ENCODE results near the gene EIF2AK3. TPM values are rescaled to one million over a fixed set of nuclear protein-coding genes. Genes with fewer than 3 reads are reported as not detected.
A peak's percentile ranks its signal among the peaks of the same experiment; 100 is the strongest.

The EIF2AK3 gene
- total and polyA plus RNA-seq, 2 experiments from 2014 or later: 6.4 to 14.1 TPM

DNA sequence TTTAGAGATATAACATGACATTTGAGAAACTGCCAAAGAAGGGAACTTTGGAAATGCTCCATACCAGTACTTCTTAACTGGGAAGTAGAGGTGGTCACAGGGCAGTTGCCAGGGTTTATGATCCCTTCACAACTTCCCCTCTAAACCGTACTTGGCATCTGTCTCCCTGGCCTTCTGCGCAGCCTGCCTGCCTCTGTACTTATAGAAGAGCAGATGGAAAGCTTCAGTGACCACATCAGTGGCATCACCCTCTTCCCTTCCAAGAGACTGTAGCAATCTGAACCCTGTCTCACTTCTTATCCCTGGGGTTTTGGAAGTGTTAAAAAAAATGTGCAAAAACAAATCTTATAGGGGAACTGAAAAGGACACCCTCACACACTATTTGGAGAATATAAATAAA, 64.1 kb downstream of the EIF2AK3 start:
- peak in 1 of 2 donors; percentile 82 for DNase-seq (ENCODE audit: low read depth in 1 of 2, low spot score in 1 of 2)
- TF ChIP-seq, protein P1, sequence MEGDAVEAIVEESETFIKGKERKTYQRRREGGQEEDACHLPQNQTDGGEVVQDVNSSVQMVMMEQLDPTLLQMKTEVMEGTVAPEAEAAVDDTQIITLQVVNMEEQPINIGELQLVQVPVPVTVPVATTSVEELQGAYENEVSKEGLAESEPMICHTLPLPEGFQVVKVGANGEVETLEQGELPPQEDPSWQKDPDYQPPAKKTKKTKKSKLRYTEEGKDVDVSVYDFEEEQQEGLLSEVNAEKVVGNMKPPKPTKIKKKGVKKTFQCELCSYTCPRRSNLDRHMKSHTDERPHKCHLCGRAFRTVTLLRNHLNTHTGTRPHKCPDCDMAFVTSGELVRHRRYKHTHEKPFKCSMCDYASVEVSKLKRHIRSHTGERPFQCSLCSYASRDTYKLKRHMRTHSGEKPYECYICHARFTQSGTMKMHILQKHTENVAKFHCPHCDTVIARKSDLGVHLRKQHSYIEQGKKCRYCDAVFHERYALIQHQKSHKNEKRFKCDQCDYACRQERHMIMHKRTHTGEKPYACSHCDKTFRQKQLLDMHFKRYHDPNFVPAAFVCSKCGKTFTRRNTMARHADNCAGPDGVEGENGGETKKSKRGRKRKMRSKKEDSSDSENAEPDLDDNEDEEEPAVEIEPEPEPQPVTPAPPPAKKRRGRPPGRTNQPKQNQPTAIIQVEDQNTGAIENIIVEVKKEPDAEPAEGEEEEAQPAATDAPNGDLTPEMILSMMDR (IDR thresholded peaks at IDR 0.05; ENCODE audit: low read depth, low read length): no peak
- Histone ChIP-seq H3K36me3 (peaks cover 9% of the 10 kb centered on the region), H3K4me1 (ENCODE audit: low read depth) (no peaks in the 10 kb centered on the region), H3K9me3 (ENCODE audit: low read depth) (no peaks in the 10 kb centered on the region), H3K27ac (no peak overlapping the region), H3K27me3 (no peaks in the 10 kb centered on the region), H3K4me3 (no peak overlapping the region)

DNA sequence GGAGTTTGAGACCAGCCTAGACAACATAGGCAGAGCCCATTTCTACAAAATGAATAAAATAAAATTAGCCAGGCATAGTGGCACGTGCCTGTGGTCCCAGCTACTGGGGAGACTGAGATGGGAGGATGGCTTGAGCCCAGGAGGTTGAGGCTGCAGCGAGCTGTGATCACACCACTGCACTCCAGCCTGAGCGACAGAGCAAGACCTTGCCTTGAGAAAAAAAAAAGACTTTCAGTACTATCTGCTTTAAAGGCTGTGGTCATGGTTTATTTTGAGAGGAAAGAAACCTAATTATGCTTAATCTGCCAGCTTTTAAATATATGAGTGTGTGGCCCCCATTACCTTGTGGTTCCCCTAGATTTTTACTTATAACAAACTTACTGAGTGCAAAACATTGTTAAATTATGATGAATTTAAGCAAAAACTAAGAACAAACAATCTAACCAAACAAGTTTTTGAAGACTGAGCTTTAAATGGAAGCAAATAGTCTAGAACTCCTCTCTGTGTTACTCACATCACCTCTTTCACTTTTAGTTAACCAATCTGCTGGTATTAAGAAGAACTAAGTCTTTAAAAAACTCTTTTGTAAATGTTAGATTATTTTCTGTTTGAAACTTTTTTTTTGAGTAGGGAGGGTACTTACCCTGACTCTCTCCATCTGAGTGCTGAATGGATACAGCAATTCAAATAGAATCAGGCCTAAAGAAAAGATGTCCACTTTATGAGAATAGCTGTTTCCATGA, 65.4 kb downstream of the EIF2AK3 start:
- no peak for DNase-seq (ENCODE audit: low read depth in 1 of 2, low spot score in 1 of 2)
- Histone ChIP-seq H3K27ac (no peak overlapping the region), H3K4me3 (no peak overlapping the region), H3K9me3 (ENCODE audit: low read depth) (no peaks in the 10 kb centered on the region), H3K36me3 (peaks cover 12% of the 10 kb centered on the region), H3K27me3 (no peaks in the 10 kb centered on the region), H3K4me1 (ENCODE audit: low read depth) (no peaks in the 10 kb centered on the region)
- TF ChIP-seq, protein P1 (IDR thresholded peaks at IDR 0.05; ENCODE audit: low read depth, low read length): no peak

DNA sequence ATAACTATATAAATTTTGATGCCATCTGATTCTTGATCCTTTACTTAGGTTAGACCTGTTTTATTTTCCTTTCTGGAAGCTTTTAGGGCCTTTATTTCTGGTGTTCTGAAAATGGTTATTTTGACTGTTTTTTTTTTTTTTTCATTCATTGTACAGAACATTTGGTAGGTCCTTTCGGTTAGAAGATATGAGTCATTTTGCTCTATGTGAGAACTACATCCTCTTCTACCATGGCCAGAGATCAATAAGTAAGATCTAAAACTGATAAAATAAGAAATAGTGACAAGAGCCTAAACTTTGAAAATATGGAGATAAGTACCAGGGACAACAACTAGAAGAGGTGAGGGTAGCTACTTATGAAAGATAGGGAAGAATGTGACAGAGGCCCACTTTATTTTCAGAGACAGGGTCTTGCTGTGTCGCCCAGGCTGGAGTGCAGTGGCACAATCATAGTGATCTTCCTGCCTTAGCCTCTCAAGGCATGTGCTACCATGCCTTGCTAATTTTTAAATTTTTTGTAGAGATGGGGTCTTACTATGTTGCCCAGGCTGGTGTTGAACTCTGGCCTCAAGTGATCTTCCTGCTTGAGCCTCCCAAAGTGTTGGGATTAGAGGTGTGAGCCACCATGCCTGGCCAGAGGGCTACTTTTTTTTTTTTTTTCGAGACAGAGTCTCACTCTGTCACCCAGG, 66.5 kb downstream of the EIF2AK3 start:
- H3K36me3 ChIP-seq: peaks cover 12% of the 10 kb centered on the region
- DNase-seq (ENCODE audit: low read depth in 1 of 2, low spot score in 1 of 2): no peak
- H3K27ac ChIP-seq: no peak overlapping the region
- H3K27me3 ChIP-seq: no peaks in the 10 kb centered on the region
- no peaks in the 10 kb centered on the region for H3K4me1 ChIP-seq (ENCODE audit: low read depth)
- no peaks in the 10 kb centered on the region for H3K9me3 ChIP-seq (ENCODE audit: low read depth)
- H3K4me3 ChIP-seq: no peak overlapping the region
- TF ChIP-seq, protein P1 (IDR thresholded peaks at IDR 0.05; ENCODE audit: low read depth, low read length): no peak

DNA sequence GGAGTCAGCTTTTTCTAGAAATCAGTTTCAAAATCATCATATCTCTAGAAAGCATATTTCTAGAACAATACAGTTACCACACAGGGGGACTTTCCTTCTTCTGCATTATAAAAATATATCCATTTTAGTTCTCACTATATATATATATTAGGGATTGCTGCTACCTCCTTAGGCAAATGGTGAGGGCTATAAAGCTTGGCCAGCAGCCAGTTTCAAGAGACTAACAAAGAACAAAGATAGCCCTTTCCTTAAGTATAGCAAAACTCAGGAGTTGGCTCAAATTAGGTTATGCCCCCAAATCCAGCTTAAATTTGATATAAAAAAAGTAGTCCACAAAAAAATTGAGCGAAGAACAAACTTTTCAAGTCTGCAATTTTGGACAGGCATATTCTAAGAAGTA, 70.0 kb downstream of the EIF2AK3 start:
- H3K4me3 ChIP-seq: no peak overlapping the region
- DNase-seq (ENCODE audit: low read depth in 1 of 2, low spot score in 1 of 2): no peak
- H3K9me3 ChIP-seq (ENCODE audit: low read depth): no peaks in the 10 kb centered on the region
- H3K4me1 ChIP-seq (ENCODE audit: low read depth): no peaks in the 10 kb centered on the region
- H3K27ac ChIP-seq: no peak overlapping the region
- H3K36me3 ChIP-seq: peaks cover 12% of the 10 kb centered on the region
- H3K27me3 ChIP-seq: no peaks in the 10 kb centered on the region
- TF ChIP-seq, protein P1 (IDR thresholded peaks at IDR 0.05; ENCODE audit: low read depth, low read length): no peak

DNA sequence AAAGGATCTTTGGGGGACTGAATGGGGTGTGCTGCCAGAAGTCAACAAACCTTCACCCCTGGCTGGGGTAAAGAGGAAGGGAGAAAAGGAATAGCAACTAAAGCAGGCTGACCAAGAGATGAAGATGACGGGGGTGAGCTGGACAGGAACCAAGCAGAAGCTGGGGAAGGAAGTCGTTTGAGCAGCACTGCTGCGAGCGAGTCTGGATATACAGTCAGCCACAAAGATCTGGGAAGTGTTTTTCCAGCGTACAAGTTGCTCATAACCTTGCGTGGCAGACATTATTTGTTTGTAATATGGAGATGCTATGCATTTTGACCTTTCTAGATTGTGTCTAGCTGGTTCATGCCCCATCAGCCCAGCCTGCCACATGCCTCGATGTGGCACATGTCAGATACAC, 71.2 kb downstream of the EIF2AK3 start:
- H3K36me3 ChIP-seq: peaks cover 12% of the 10 kb centered on the region
- H3K9me3 ChIP-seq (ENCODE audit: low read depth): no peaks in the 10 kb centered on the region
- no peak for DNase-seq (ENCODE audit: low read depth in 1 of 2, low spot score in 1 of 2)
- H3K27me3 ChIP-seq: no peaks in the 10 kb centered on the region
- TF ChIP-seq, protein P1 (IDR thresholded peaks at IDR 0.05; ENCODE audit: low read depth, low read length): no peak
- H3K4me1 ChIP-seq (ENCODE audit: low read depth): no peaks in the 10 kb centered on the region
- peak overlapping the region; percentile 28 for H3K27ac ChIP-seq
- H3K4me3 ChIP-seq: no peak overlapping the region

Data from cardiac muscle cell (in vitro differentiated cells and primary cell).